Bronchial epithelial cell (primary cell): Measurements from ENCODE around the gene NNMT. TPM values are rescaled to one million over a fixed set of nuclear protein-coding genes. Genes with fewer than 3 reads are reported as not detected.

Source experiments
- DNase-seq: peaks from one replicate; pipeline ENCODE4 v3.0.0-alpha.2; 2010; ENCODE audit warnings: low read depth
- FAIRE-seq: peaks from 2 replicates; lab custom pipeline; 2011; peaks lifted over from hg19 to GRCh38; lab: Jason Lieb, UNC
- H3K27me3 ChIP-seq: 2 replicates; pipeline ENCODE4 v1.5.1; 2011; ENCODE audit warnings: low read length; ENCODE audit not compliant: control insufficient read depth, insufficient read depth
- H3K36me3 ChIP-seq: 2 replicates; pipeline ENCODE4 v1.5.1; 2011; ENCODE audit warnings: low read length; ENCODE audit not compliant: control insufficient read depth, insufficient read depth
- H3K4me3 ChIP-seq: 2 replicates; pipeline ENCODE4 v1.5.1; 2011; ENCODE audit warnings: mild to moderate bottlenecking, low read depth, low read length, control low read depth
- CTCF ChIP-seq: IDR thresholded peaks from 2 replicates; pipeline ENCODE4 v1.5.1; 2011; ENCODE audit warnings: mild to moderate bottlenecking, moderate library complexity, low read length, control low read depth, inconsistent platforms; ENCODE audit not compliant: insufficient read depth, severe bottlenecking
- total RNA-seq: library from RNA; depleted of rRNA; stranded (reverse); fragments of >200 nt; gene quantifications from 2 replicates; pipeline ENCODE4 v1.2.1, GENCODE V29; 2014

NNMT gene
- 0.38 and 11.6 TPM in 2 replicates for total RNA-seq

- no peaks in the 10 kb centered on the region for H3K36me3 ChIP-seq
- peak; percentile 30 for DNase-seq
- TF ChIP-seq CTCF: no peak
- no peaks in the 10 kb centered on the region for H3K27me3 ChIP-seq
- no peak for FAIRE-seq
- no peak within 1 kb of the TSS for H3K4me3 ChIP-seq
These were observed at the start of gene NNMT for GRCh38 chr11:114295676-114296604. Gene NNMT, plus strand, starts transcription at chr11:114296399. Its CDS starts 158 bp downstream, at chr11:114296557.

GRCh38 chr11:114247070-114247789, 49.0 kb upstream of the NNMT start:
- H3K36me3 ChIP-seq: peaks cover 4% of the 10 kb centered on the region
- TF ChIP-seq CTCF: no peak
- DNase-seq: no peak
- FAIRE-seq: no peak
- H3K27me3 ChIP-seq: no peaks in the 10 kb centered on the region
- H3K4me3 ChIP-seq: no peak overlapping the region

- Histone ChIP-seq H3K27me3 (no peaks in the 10 kb centered on the region), H3K36me3 (peaks cover 1% of the 10 kb centered on the region)
- TF ChIP-seq CTCF: no peak
These were observed 46.0 kb upstream of the NNMT start for GRCh38 chr11:114250180-114250579.

DNA sequence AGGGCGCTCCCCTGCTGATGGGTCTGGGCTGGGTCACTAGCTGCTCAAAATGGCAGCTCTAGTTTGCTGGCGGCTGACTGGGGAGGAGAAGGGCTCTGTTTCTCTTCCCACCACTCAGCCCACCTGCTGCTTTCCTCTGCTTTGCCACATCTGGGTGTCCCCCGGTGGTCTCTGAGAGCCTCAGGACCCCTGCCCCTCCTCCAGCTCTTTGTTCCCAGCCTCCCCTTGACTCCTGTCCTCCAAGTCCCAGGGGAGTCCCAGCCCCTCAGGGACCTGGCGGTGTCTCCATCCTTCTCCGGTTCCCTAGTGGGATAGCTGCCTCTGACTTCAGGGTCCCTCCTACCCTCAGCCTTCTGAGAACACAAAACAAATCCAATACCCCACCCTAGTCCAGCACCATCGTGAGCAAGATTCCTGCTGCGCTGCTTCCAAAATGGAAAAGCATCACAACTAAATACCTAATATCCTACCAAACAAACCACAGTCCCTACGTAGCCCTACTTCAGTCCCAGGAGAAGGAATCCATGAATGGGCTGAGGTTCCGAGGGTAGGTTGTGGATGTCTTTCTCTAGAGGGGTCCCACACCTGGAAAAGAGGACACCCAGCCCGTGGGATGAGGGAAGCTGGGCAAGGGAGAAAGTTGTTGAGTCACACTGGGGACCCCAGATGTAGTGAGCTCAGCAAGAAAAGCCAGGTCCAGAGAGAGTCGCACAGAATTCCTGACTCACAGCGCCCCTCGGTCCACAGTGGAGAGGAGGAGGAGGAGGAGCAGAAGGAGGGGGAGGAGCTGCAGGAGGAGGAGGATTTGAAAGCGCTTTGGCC, 45.0 kb upstream of the NNMT start:
- DNase-seq (no peak), FAIRE-seq (no peak)

More at GRCh38 chr11:114250180-114250579, 46.0 kb upstream of the NNMT start:
- DNase-seq (no peak), FAIRE-seq (no peak)
- no peak overlapping the region for H3K4me3 ChIP-seq

More for the DNA sequence above, 45.0 kb upstream of the NNMT start:
- no peak for TF ChIP-seq CTCF
- Histone ChIP-seq H3K36me3 (peaks cover 1% of the 10 kb centered on the region), H3K4me3 (no peak overlapping the region), H3K27me3 (no peaks in the 10 kb centered on the region)
